Measurements from ENCODE around the gene THSD4. TPM values are rescaled to one million over a fixed set of nuclear protein-coding genes. Genes with fewer than 3 reads are reported as not detected.
"Not testable (repeated sequence)": the region's sequence is repeated elsewhere in the genome, so short reads cannot be mapped to it uniquely, and the experiment has no call there.

Gene THSD4
- total RNA-seq, 2 experiments from 2014 or later = not detected

GRCh38 chr15:71658827-71659729 lies 543.8 kb downstream of the THSD4 start:
- no peak overlapping the region for H3K27ac Mint-ChIP-seq
- H3K4me3 Mint-ChIP-seq = no peak overlapping the region
- H3K36me3 Mint-ChIP-seq = no peaks in the 10 kb centered on the region
- CTCF ChIA-PET = no interaction called here
- no peaks in the 10 kb centered on the region for H3K4me1 Mint-ChIP-seq
- H3K27me3 Mint-ChIP-seq = peaks cover 28% of the 10 kb centered on the region
- H3K9me3 Mint-ChIP-seq (ENCODE audit: low read depth) = no peaks in the 10 kb centered on the region
- ATAC-seq (no peak), DNase-seq (no peak)

- no peak for ATAC-seq
- no peaks in the 10 kb centered on the region for H3K36me3 Mint-ChIP-seq
- no peaks in the 10 kb centered on the region for H3K9me3 Mint-ChIP-seq (ENCODE audit: low read depth)
- no peak for DNase-seq
- CTCF ChIA-PET = no interaction called here
- peaks cover 31% of the 10 kb centered on the region for H3K27me3 Mint-ChIP-seq
- H3K4me1 Mint-ChIP-seq = no peaks in the 10 kb centered on the region
- H3K4me3 Mint-ChIP-seq = no peak overlapping the region
- no peak overlapping the region for H3K27ac Mint-ChIP-seq
Observed at GRCh38 chr15:71659730-71660067, 544.4 kb downstream of the THSD4 start.

GRCh38 chr15:71660501-71660900 lies 545.2 kb downstream of the THSD4 start:
- no peak for ATAC-seq

GRCh38 chr15:71662306-71662705 lies 547.0 kb downstream of the THSD4 start:
- H3K36me3 Mint-ChIP-seq = no peaks in the 10 kb centered on the region
- H3K27ac Mint-ChIP-seq = no peak overlapping the region
- no peaks in the 10 kb centered on the region for H3K4me1 Mint-ChIP-seq
- H3K9me3 Mint-ChIP-seq (ENCODE audit: low read depth) = no peaks in the 10 kb centered on the region
- H3K4me3 Mint-ChIP-seq = no peak overlapping the region
- CTCF ChIA-PET = no interaction called here
- no peak for DNase-seq
- peaks cover 28% of the 10 kb centered on the region for H3K27me3 Mint-ChIP-seq
- no peak for ATAC-seq

More at GRCh38 chr15:71660501-71660900, 545.2 kb downstream of the THSD4 start:
- Mint-ChIP-seq H3K4me3 (no peak overlapping the region), H3K9me3 (ENCODE audit: low read depth) (no peaks in the 10 kb centered on the region), H3K27me3 (peaks cover 31% of the 10 kb centered on the region), H3K36me3 (no peaks in the 10 kb centered on the region), H3K4me1 (no peaks in the 10 kb centered on the region), H3K27ac (no peak overlapping the region)
- no peak for DNase-seq
- CTCF ChIA-PET = no interaction called here

- CTCF ChIA-PET = no interaction called here
- H3K9me3 Mint-ChIP-seq (ENCODE audit: low read depth) = no peaks in the 10 kb centered on the region
- no peak for ATAC-seq
- no peaks in the 10 kb centered on the region for H3K4me1 Mint-ChIP-seq
- H3K4me3 Mint-ChIP-seq = no peak overlapping the region
- DNase-seq = no peak
- H3K27ac Mint-ChIP-seq = no peak overlapping the region
- H3K27me3 Mint-ChIP-seq = peaks cover 36% of the 10 kb centered on the region
- H3K36me3 Mint-ChIP-seq = no peaks in the 10 kb centered on the region
Observed at GRCh38 chr15:71664622-71665021, 549.4 kb downstream of the THSD4 start.

- ATAC-seq = no peak
Observed at GRCh38 chr15:71666763-71667620, 551.7 kb downstream of the THSD4 start.

GRCh38 chr15:71669688-71670087 lies 554.4 kb downstream of the THSD4 start:
- ATAC-seq = no peak
- H3K4me3 Mint-ChIP-seq = no peak overlapping the region
- no peaks in the 10 kb centered on the region for H3K9me3 Mint-ChIP-seq (ENCODE audit: low read depth)
- peaks cover 32% of the 10 kb centered on the region for H3K27me3 Mint-ChIP-seq
- no peaks in the 10 kb centered on the region for H3K4me1 Mint-ChIP-seq
- CTCF ChIA-PET = no interaction called here
- no peaks in the 10 kb centered on the region for H3K36me3 Mint-ChIP-seq
- H3K27ac Mint-ChIP-seq = no peak overlapping the region
- DNase-seq = no peak

More at GRCh38 chr15:71666763-71667620, 551.7 kb downstream of the THSD4 start:
- Mint-ChIP-seq H3K36me3 (no peaks in the 10 kb centered on the region), H3K27ac (no peak overlapping the region), H3K4me3 (no peak overlapping the region), H3K27me3 (peaks cover 32% of the 10 kb centered on the region), H3K4me1 (no peaks in the 10 kb centered on the region), H3K9me3 (ENCODE audit: low read depth) (no peaks in the 10 kb centered on the region)
- CTCF ChIA-PET = interaction anchor here (1.4 to 1.5 kb wide), 2 partner anchors 11 to 14 kb away, joined by 3 to 5 read pairs; no protein-coding TSS in a partner anchor
- DNase-seq = no peak

- CTCF ChIA-PET, DNase-seq, H3K4me3 Mint-ChIP-seq: not testable (repeated sequence)
Observed at GRCh38 chr15:71670222-71670621, 555.0 kb downstream of the THSD4 start.

GRCh38 chr15:71674354-71674753 lies 559.1 kb downstream of the THSD4 start:
- H3K27ac Mint-ChIP-seq = no peak overlapping the region
- H3K9me3 Mint-ChIP-seq (ENCODE audit: low read depth) = no peaks in the 10 kb centered on the region
- peaks cover 36% of the 10 kb centered on the region for H3K4me1 Mint-ChIP-seq
- CTCF ChIA-PET = no interaction called here
- peaks cover 4% of the 10 kb centered on the region for H3K36me3 Mint-ChIP-seq
- H3K4me3 Mint-ChIP-seq = no peak overlapping the region
- ATAC-seq (no peak), DNase-seq (no peak)
- peaks cover 22% of the 10 kb centered on the region for H3K27me3 Mint-ChIP-seq

More at GRCh38 chr15:71670222-71670621, 555.0 kb downstream of the THSD4 start:
- H3K9me3 Mint-ChIP-seq (ENCODE audit: low read depth); H3K36me3 Mint-ChIP-seq; H3K27ac Mint-ChIP-seq; ATAC-seq; H3K4me1 Mint-ChIP-seq: not testable (repeated sequence)
- peaks cover 29% of the 10 kb centered on the region for H3K27me3 Mint-ChIP-seq

GRCh38 chr15:71677352-71677751 lies 562.1 kb downstream of the THSD4 start:
- DNase-seq (no peak), ATAC-seq (no peak)
- CTCF ChIA-PET = interaction anchor here (1.0 to 1.9 kb wide), 3 partner anchors 10 to 67 kb away, joined by 5 to 6 read pairs (median 5); no protein-coding TSS in a partner anchor
- peaks cover 4% of the 10 kb centered on the region for H3K36me3 Mint-ChIP-seq
- H3K9me3 Mint-ChIP-seq (ENCODE audit: low read depth) = no peaks in the 10 kb centered on the region
- H3K4me1 Mint-ChIP-seq = peaks cover 47% of the 10 kb centered on the region
- H3K27me3 Mint-ChIP-seq = peaks cover 27% of the 10 kb centered on the region
- H3K27ac Mint-ChIP-seq = peak overlapping the region; percentile 79
- no peak overlapping the region for H3K4me3 Mint-ChIP-seq

GRCh38 chr15:71677766-71678165 lies 562.5 kb downstream of the THSD4 start:
- Mint-ChIP-seq H3K9me3 (ENCODE audit: low read depth) (no peaks in the 10 kb centered on the region), H3K36me3 (peaks cover 4% of the 10 kb centered on the region), H3K4me1 (peaks cover 47% of the 10 kb centered on the region), H3K4me3 (no peak overlapping the region), H3K27ac (peak overlapping the region; percentile 79), H3K27me3 (peaks cover 23% of the 10 kb centered on the region)
- DNase-seq (no peak), ATAC-seq (no peak)
- CTCF ChIA-PET = interaction anchor here (1.0 to 1.9 kb wide), 3 partner anchors 10 to 66 kb away, joined by 5 to 6 read pairs (median 5); no protein-coding TSS in a partner anchor

GRCh38 chr15:71678191-71678590 lies 562.9 kb downstream of the THSD4 start:
- H3K27me3 Mint-ChIP-seq = peaks cover 22% of the 10 kb centered on the region
- DNase-seq (no peak), ATAC-seq (no peak)
- H3K36me3 Mint-ChIP-seq = peaks cover 4% of the 10 kb centered on the region
- H3K9me3 Mint-ChIP-seq (ENCODE audit: low read depth) = no peaks in the 10 kb centered on the region
- H3K27ac Mint-ChIP-seq = peak overlapping the region; percentile 79
- CTCF ChIA-PET = interaction anchor here (1.0 to 1.9 kb wide), 3 partner anchors 11 to 66 kb away, joined by 5 to 6 read pairs (median 5); no protein-coding TSS in a partner anchor
- H3K4me3 Mint-ChIP-seq = no peak overlapping the region
- peaks cover 47% of the 10 kb centered on the region for H3K4me1 Mint-ChIP-seq

GRCh38 chr15:71678605-71679004 lies 563.3 kb downstream of the THSD4 start:
- Mint-ChIP-seq H3K9me3 (ENCODE audit: low read depth) (no peaks in the 10 kb centered on the region), H3K27me3 (peaks cover 20% of the 10 kb centered on the region)

More at GRCh38 chr15:71678605-71679004, 563.3 kb downstream of the THSD4 start:
- Mint-ChIP-seq H3K27ac (no peak overlapping the region), H3K4me1 (peaks cover 47% of the 10 kb centered on the region), H3K4me3 (no peak overlapping the region), H3K36me3 (peaks cover 4% of the 10 kb centered on the region)
- ATAC-seq = no peak
- CTCF ChIA-PET = interaction anchor here (1.0 to 1.9 kb wide), 3 partner anchors 11 to 65 kb away, joined by 5 to 6 read pairs (median 5); no protein-coding TSS in a partner anchor
- no peak for DNase-seq

Measured in activated CD8-positive, alpha-beta memory T cell treated with anti-CD3 and anti-CD28 coated beads, Interleukin-2, amount 10 ng/mL, durations not matched to agents 7 days and 5 days (primary cell).